SU-DHL-6 (cell line): ENCODE data around the gene ISOC1.

ENCODE experiments used
- H2AFZ ChIP-seq: fragments of 200-600 bp; sonication (generic); 2 replicates; pipeline ENCODE4 v1.6.1; 2014; ENCODE audit warnings: low read depth, mild to moderate bottlenecking, moderate library complexity, mixed read lengths, antibody characterized with exemption, low read length; ENCODE audit not compliant: severe bottlenecking
- H3F3A ChIP-seq: fragments of 200-600 bp; shearing (Covaris generic); 2 replicates; pipeline ENCODE4 v1.6.0; 2016; ENCODE audit warnings: antibody characterized with exemption, mild to moderate bottlenecking; ENCODE audit not compliant: insufficient read depth
- H3K27ac ChIP-seq: fragments of 200-600 bp; sonication (generic); 2 replicates; pipeline ENCODE4 v1.5.1; 2016; ENCODE audit warnings: low read depth, mild to moderate bottlenecking, low read length, moderate library complexity, mixed read lengths
- H3K27me3 ChIP-seq: fragments of 200-600 bp; sonication (generic), shearing (Covaris generic); 2 replicates; pipeline ENCODE4 v1.6.0; 2014; ENCODE audit warnings: mild to moderate bottlenecking, low read length
- H3K36me3 ChIP-seq: fragments of 200-600 bp; sonication (generic); 2 replicates; pipeline ENCODE4 v1.6.1; 2014; ENCODE audit warnings: mild to moderate bottlenecking, low read length, mixed read lengths
- H3K4me2 ChIP-seq: fragments of 300-600, 200-600 bp; shearing (Covaris generic), sonication (generic); 2 replicates; pipeline ENCODE4 v1.6.0; 2014; ENCODE audit warnings: low read length, low read depth, mild to moderate bottlenecking; ENCODE audit not compliant: poor library complexity, severe bottlenecking
- H3K4me3 ChIP-seq: fragments of 200-600 bp; sonication (generic); 2 replicates; pipeline ENCODE4 v1.5.1; 2014; ENCODE audit warnings: antibody characterized with exemption, low read length, mild to moderate bottlenecking, mixed read lengths; ENCODE audit not compliant: insufficient read depth, poor library complexity, severe bottlenecking
- H3K79me2 ChIP-seq: fragments of 200-600 bp; sonication (generic); 2 replicates; pipeline ENCODE4 v1.6.1; 2014; ENCODE audit warnings: mild to moderate bottlenecking, low read length, moderate library complexity; ENCODE audit not compliant: insufficient read depth
- H3K9ac ChIP-seq: fragments of 200-600 bp; sonication (generic); 2 replicates; pipeline ENCODE4 v1.7.0; 2014; ENCODE audit warnings: mild to moderate bottlenecking, low read length
- H3K9me2 ChIP-seq: fragments of 200-600 bp; sonication (generic); replicated peaks from 2 replicates; pipeline ENCODE4 v1.6.1; 2014; ENCODE audit warnings: low read length; ENCODE audit not compliant: insufficient read depth
- H3K9me3 ChIP-seq: fragments of 200-600 bp; sonication (generic); 2 replicates; pipeline ENCODE4 v1.6.1; 2014; ENCODE audit warnings: low read length, mixed read lengths; ENCODE audit not compliant: insufficient read depth
- H4K20me1 ChIP-seq: fragments of 200-600 bp; sonication (generic); 2 replicates; pipeline ENCODE4 v1.6.1; 2014; ENCODE audit warnings: low read depth, mild to moderate bottlenecking, antibody characterized with exemption, low read length, moderate library complexity, mixed read lengths
- CTCF ChIP-seq: fragments of 200-600 bp; sonication (generic); IDR thresholded peaks from one replicate; pipeline ENCODE4 v1.5.1; 2017; ENCODE audit warnings: antibody characterized with exemption, mild to moderate bottlenecking, low read length, moderate library complexity; ENCODE audit not compliant: insufficient read depth, poor library complexity, severe bottlenecking
- EZH2phosphoT487 ChIP-seq: fragments of 200-600 bp; sonication (generic), shearing (Covaris generic); conservative IDR thresholded peaks from 2 replicates; pipeline ENCODE4 v1.6.1; 2018; ENCODE audit warnings: mild to moderate bottlenecking, antibody characterized with exemption, low read length, moderate library complexity, mixed read lengths

Gene ISOC1

GRCh38 chr5:129133553-129133952, 39.0 kb downstream of the ISOC1 start:
- no peak overlapping the region for H3K9ac ChIP-seq
- H3K36me3 ChIP-seq, result no peaks in the 10 kb centered on the region
- no peaks in the 10 kb centered on the region for H3K9me2 ChIP-seq
- TF ChIP-seq CTCF, result no peak
- no peak for TF ChIP-seq EZH2phosphoT487
- no peak overlapping the region for H3K4me2 ChIP-seq
- H3K79me2 ChIP-seq, result no peaks in the 10 kb centered on the region
- no peak overlapping the region for H3K27ac ChIP-seq
- no peaks in the 10 kb centered on the region for H3K27me3 ChIP-seq
- H3K4me3 ChIP-seq, result no peak overlapping the region
- H3F3A ChIP-seq, result no peaks in the 10 kb centered on the region
- H4K20me1 ChIP-seq, result no peaks in the 10 kb centered on the region
- no peak overlapping the region for H2AFZ ChIP-seq
- no peaks in the 10 kb centered on the region for H3K9me3 ChIP-seq

DNA sequence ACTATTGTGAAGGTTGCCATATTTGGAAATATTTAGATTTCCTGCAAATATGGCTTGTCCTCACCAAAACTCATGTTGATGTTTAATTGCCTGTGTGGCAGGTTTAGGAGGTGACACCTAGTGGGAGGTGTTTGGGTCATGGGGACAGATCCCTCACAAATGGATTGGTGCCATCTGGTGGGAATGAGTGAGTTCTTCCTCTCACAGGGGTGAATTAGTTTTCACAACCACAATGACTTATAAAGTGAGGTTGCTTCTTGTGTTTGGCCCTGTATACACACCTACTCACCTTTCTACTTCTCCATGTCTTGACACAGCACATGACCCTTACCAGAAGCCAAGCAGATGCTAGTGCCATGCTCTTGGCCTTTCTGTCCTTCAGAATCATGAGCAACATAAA, 41.1 kb downstream of the ISOC1 start:
- no peaks in the 10 kb centered on the region for H3K9me2 ChIP-seq
- H3K27ac ChIP-seq, result no peak overlapping the region

GRCh38 chr5:129137637-129138036, 43.1 kb downstream of the ISOC1 start:
- no peak for TF ChIP-seq CTCF
- no peak for TF ChIP-seq EZH2phosphoT487
- no peak overlapping the region for H3K9ac ChIP-seq
- no peak overlapping the region for H2AFZ ChIP-seq
- no peak overlapping the region for H3K27ac ChIP-seq
- no peak overlapping the region for H3K4me2 ChIP-seq
- no peaks in the 10 kb centered on the region for H3K36me3 ChIP-seq
- H3F3A ChIP-seq, result no peaks in the 10 kb centered on the region
- H3K4me3 ChIP-seq, result no peak overlapping the region
- no peaks in the 10 kb centered on the region for H3K79me2 ChIP-seq
- H4K20me1 ChIP-seq, result no peaks in the 10 kb centered on the region
- H3K27me3 ChIP-seq, result no peaks in the 10 kb centered on the region
- no peaks in the 10 kb centered on the region for H3K9me3 ChIP-seq
- H3K9me2 ChIP-seq, result no peaks in the 10 kb centered on the region

More for the DNA sequence above, 41.1 kb downstream of the ISOC1 start:
- TF ChIP-seq CTCF, result no peak
- no peak for TF ChIP-seq EZH2phosphoT487
- Histone ChIP-seq H3K9ac (no peak overlapping the region), H3K9me3 (no peaks in the 10 kb centered on the region), H3K79me2 (no peaks in the 10 kb centered on the region), H2AFZ (no peak overlapping the region), H4K20me1 (no peaks in the 10 kb centered on the region), H3K4me3 (no peak overlapping the region), H3K4me2 (no peak overlapping the region), H3K27me3 (no peaks in the 10 kb centered on the region), H3F3A (no peaks in the 10 kb centered on the region), H3K36me3 (no peaks in the 10 kb centered on the region)

DNA sequence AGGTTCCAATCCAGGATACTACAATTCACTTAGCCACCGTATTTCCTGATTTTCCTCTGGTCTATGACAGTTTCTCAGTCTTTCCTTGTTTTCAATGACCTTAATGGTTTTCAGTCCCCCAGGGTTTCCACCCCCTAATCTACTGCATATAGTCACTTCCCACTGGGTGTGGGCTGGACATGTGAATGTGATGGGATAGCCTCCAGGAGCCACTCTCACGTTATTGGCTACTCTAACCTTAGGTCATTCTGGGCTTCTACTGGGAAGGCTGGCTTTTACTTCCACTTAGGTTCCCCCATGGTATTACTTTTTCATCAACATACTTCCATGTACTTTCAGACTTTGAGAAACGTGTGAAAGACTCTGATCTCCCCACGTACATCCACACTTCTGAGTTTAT, 46.5 kb downstream of the ISOC1 start:
- Histone ChIP-seq H3K9me3 (no peaks in the 10 kb centered on the region), H3F3A (no peaks in the 10 kb centered on the region), H4K20me1 (no peaks in the 10 kb centered on the region), H3K4me2 (no peak overlapping the region), H3K27me3 (no peaks in the 10 kb centered on the region), H2AFZ (no peak overlapping the region), H3K36me3 (no peaks in the 10 kb centered on the region), H3K27ac (no peak overlapping the region), H3K9ac (no peak overlapping the region), H3K9me2 (no peaks in the 10 kb centered on the region), H3K79me2 (no peaks in the 10 kb centered on the region), H3K4me3 (no peak overlapping the region)
- TF ChIP-seq EZH2phosphoT487, result no peak
- TF ChIP-seq CTCF, result no peak
